T-helper 2 cell treated with Interferon-gamma antibody and Interleukin-4, amounts not matched to agents 100 ng/mL and 5 ng/mL, for 36 hours (primary cell): ENCODE data around the gene ZNF525. TPM values are rescaled to one million over a fixed set of nuclear protein-coding genes. Genes with fewer than 3 reads are reported as not detected.
"Not testable (repeated sequence)": the region's sequence is repeated elsewhere in the genome, so short reads cannot be mapped to it uniquely, and the experiment has no call there.

Experiments used
- intact Hi-C: fragments of 100-400 bp; cut with micrococcal nuclease; formaldehyde crosslinking; loops from one replicate; pipeline ENCODE4 v1.15.1; 2023
- total RNA-seq: library from RNA; stranded (reverse); gene quantifications from 2 replicates; pipeline ENCODE4 v1.2.3, GENCODE V29; 2022

ZNF525 gene
- 14.1 and 15.1 TPM in 2 replicates for total RNA-seq

- intact Hi-C loops, result loop anchor here (1.0 to 10.0 kb wide), 6 partner anchors 30 to 373 kb away; partner anchors contain the start of genes ZNF160, ZNF761, ZNF765 and ZNF845
Measured at GRCh38 chr19:53365134-53365898, at the start of gene ZNF525. TSS of gene ZNF525 (plus strand) at chr19:53365705. CDS start at chr19:53372282, 6,577 bp downstream.

GRCh38 chr19:53328967-53329366 is 36.5 kb upstream of the ZNF525 start:
- intact Hi-C loops, result no loop called here

GRCh38 chr19:53332484-53332883 is 33.0 kb upstream of the ZNF525 start:
- intact Hi-C loops, result loop anchor here (2.0 kb wide), 1 partner anchor 806 kb away; the partner anchor contains the start of gene ZNF808

DNA sequence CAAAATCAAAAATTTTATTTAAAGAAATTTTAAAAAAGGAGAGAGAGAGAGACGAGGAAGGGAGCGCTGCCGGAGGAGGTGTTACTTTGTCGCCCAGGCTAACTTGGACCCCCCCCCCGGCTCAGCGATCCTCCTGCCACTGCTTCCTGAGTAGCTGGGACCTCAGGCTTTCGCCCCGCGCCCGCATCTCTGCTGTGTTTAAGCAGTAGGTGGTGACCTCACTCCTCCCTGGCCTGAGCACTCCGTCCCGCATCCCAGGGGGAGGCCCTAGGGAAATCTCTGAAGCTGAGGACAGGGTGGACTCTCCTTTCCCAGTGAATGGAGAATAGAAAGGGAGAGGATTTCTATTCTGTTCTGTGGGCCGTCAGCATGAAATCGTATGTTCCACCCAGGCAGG is 32.4 kb upstream of the ZNF525 start:
- intact Hi-C loops, result loop anchor here (1.0 to 2.0 kb wide), 4 partner anchors 32 to 806 kb away; partner anchors contain the start of genes ZNF160, ZNF525 and ZNF808

GRCh38 chr19:53333463-53334449 is 31.7 kb upstream of the ZNF525 start, which contains the start of gene ZNF845:
TSS of gene ZNF845 (plus strand) at chr19:53333749. CDS start at chr19:53341308, 7,559 bp downstream.
- intact Hi-C loops, result loop anchor here (1.0 to 2.0 kb wide), 4 partner anchors 32 to 807 kb away; partner anchors contain the start of genes ZNF160, ZNF525 and ZNF808

DNA sequence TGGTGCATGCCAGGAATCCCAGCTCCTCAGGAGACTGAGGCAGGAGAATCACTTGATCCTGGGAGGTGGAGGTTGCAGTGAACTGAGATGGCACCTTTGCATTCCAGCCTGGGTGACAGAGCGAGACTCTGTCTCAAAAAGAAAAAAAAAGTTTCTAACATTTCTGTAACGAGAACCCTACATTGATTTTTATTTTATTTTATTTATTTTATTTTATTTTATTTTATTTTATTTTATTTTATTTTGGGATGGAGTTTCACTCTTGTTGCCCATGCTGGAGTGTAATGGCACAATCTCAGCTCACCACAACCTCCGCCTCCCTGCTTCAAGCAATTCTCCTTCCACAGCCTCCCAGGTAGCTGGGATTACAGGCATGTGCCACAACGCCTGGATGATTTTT is 21.1 kb upstream of the ZNF525 start:
- intact Hi-C loops, result not testable (repeated sequence)

- intact Hi-C loops, result no loop called here
Measured at GRCh38 chr19:53355739-53356138, 9.8 kb upstream of the ZNF525 start.

DNA sequence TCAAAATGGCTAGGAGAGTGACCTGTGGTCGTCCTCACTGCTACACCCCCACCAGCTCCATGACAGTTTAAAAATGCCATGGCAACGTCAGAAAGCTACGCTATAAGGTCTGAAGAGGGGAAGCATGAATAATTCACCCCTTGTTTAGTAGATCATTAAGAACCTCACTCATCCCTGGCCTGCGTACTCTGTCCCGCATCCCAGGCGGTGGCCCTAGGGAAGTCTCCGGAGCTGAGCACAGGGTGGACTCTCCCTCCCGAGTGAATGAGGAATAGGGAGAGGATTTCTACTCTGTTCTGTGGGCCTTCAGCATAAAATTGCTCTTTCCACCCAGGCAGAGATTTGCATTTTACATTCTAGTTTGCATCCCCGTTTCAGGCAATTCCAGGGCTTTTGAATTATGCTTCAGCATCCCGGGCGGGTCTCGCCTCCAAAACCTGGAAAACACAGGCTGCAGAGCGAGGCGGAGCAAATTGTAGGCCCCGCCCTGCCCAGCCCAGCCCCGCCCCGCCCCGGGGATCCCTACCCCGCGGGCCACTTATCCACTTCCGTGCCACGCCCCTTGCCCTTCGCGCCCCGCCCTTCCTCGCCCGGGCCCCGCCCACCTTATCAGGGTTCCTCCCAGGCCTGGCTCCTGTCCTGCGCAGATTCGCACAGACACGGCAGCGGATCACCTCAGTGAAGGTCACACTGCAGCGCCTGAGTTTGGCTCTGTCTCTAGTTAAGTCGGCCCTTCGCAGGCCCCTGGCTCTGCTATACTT is 7.5 kb upstream of the ZNF525 start:
- intact Hi-C loops, result no loop called here

DNA sequence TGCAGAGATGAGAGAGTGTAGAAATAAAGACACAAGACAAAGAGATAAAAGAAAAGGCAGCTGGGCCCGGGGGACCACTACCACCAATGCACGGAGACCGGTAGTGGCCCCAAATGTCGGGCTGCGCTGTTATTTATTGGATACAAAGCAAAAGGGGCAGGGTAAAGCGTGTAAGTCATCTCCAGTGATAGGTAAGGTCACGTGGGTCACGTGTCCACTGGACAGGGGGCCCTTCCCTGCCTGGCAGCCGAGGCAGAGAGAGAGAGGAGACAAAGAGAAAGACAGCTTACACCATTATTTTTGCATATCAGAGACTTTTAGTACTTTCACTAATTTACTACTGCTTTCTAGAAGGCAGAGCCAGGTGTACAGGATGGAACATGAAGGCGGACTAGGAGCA is 5.4 kb upstream of the ZNF525 start:
- intact Hi-C loops, result loop anchor here (10.0 kb wide), 1 partner anchor 255 kb away; the partner anchor contains the start of gene ZNF160

DNA sequence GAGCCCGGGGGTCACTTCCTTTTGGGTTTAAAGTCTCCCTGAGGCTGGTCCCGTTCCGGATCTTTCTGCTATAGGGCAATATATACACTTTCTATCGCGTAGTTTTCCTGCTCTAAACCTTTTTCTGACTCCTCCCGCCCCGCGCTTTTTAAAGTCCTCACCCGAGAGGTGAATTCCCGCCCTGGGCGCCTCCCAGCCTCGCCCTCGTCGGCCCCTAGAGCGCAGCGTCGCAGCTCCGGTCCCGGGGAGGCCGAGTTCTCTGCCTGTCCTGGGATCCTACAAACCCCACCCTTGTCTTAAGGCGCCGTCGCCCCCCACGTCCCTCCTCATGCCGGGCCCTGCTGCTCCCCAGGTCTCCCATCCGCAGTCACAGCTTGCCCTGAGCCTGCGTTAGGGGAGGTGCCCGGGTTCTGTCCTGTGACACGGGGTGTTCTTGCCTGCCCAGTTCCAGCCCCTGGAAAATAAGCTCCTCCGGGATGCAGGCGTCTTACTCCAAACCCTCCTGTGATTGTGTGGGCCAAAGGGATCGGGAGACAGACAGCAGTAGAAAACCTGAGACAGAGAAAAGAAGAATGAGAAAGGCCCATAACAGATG is 491 bp downstream of the ZNF525 start:
- intact Hi-C loops, result loop anchor here (1.0 to 10.0 kb wide), 6 partner anchors 29 to 374 kb away; partner anchors contain the start of genes ZNF160, ZNF761, ZNF765 and ZNF845

DNA sequence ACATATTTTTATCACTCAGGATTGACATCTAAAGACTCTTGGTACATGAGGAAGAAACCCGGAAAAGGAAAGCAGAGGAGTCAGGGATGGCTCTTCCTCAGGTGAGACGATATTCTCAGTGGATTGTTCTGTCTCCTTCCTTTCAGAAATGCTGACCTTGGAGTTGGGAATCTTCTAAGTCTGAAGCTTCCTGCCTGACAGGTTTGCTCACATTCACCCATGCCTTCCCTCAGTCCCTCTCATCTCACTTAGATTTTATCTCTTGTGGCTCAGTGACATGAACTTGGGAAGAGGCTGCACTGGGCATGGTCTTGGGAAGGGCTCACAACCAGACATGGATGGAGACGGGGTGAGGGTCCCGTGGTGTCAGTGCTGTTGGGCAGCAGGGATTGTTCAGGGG is 6.7 kb downstream of the ZNF525 start:
- intact Hi-C loops, result no loop called here

DNA sequence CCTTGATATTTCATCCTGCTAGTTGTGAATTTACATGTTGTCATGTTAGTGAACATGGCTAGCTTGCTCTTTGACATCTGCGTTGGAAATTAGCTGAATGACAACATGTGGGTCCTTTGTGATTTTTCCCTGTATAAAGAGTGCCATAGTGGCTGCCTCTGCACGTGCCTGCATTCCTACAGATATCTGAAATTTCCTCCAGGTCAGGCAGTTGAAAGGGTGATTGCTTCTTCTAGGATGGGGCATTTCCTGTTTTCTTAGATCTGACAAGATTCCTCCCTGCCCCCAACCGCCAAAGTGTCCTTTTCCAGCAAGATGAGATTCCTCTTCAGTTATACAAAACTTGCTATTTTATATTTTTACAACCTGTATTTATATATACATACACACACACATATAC is 8.8 kb downstream of the ZNF525 start:
- intact Hi-C loops, result no loop called here

DNA sequence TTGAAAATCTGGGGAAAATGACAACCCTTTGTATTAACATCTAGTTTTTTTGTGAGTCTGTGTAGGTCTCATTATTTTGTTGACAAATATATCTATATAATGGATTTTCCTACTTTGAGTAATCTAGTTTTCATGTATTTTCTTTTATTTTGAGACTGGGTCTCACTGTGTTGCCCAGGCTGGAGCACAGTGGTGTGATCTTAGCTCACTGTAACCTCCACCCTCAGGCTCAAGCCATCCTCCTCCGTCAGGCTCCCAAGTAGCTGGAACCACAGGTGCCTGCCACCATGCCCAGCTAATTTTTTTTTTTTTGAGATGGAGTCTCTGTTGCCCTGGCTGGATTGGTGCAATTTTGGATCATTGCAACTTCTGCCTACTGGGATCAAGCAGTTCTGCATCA is 9.2 kb downstream of the ZNF525 start:
- intact Hi-C loops, result no loop called here

DNA sequence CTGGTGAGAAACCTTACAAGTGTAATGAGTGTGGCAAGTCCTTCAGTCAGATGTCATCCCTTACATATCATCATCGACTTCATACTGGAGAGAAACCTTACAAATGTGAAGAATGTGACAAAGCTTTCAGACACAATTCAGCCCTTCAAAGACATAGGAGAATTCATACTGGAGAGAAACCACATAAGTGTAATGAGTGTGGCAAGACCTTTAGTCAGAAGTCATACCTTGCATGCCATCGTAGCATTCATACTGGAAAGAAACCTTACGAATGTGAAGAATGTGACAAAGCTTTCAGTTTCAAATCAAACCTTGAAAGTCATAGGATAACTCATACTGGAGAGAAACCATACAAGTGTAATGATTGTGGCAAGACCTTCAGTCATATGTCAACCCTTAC is 15.9 kb downstream of the ZNF525 start:
- intact Hi-C loops, result no loop called here

DNA sequence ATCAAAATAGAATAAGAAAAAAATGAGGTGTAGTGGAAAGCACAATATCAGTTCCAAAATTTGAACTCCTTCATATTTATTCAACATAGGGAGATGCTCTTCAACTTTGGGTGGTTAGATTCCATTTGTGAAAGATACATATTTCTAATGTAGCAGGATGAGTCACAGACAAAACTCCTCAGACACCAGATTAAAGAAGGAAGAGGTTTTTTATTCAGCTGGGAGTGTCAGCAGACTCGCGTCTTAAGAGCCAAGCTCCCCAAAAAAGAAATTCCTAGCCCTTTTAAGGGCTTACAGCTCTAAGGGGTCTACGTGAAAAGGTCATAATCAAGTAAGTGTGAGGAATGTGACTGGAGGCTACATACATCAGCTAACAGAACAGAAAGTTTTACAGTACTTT is 22.7 kb downstream of the ZNF525 start:
- intact Hi-C loops, result no loop called here

DNA sequence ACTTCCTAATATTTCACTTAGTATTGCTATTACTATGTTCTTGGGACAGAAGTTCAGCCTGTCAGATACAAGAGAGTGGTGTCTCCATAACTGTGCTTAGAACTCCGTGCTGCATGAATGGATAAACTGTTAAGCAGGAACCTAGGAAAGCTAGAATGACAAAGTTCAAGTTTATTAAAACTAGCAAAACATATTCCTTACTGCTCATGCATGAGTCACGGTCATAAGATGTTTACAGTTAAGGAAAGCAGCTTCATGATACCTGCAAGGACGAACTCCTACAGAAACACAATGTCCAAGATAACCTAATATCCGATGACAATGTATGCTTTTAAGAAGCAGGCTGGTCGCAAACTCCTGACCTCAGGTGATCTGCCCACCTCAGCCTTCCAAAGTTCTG is 23.4 kb downstream of the ZNF525 start:
- intact Hi-C loops, result no loop called here

DNA sequence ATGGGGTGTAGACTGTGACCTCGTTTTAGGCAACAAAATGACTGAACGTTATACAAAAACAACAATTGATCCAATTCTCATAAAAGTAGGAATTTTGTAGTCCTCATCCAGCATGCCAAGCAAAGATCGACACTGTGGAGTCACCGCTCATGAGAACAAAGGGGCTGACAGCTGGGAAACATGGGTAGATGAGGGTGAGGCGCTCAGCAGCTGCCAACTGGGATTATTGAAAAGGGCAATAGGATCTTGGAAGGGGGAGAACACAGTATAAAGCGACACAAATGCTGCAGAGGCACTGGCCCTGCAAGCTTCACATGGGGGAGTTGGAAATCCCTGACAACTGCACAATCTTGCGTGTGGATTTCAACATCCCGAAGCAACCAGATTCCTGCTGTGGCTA is 24.1 kb downstream of the ZNF525 start:
- intact Hi-C loops, result no loop called here

DNA sequence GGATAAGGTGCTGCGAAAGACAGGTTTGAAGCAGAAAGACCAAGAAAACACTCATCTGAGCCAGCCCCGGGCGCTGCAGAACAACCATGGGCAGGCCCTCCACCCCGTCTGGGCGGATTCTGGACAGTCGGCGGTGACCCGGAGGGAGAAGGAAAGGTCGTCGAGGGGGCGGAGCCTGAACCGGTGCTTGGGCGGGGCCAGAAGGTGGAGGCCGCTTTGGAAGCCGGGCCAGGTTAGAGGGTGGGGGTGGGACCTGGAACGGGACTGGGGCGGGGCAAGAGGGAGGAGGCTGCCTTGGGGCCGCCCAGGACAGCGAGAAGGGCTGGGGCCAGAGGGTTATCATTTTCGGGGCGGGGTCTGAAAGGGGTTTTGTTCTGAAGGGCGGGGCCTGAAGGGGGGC is 24.5 kb downstream of the ZNF525 start:
- intact Hi-C loops, result loop anchor here (10.0 kb wide), 1 partner anchor 195 kb away; the partner anchor contains the start of gene ZNF665

- intact Hi-C loops, result loop anchor here (2.0 to 10.0 kb wide), 2 partner anchors 36 to 200 kb away; partner anchors contain the start of genes ZNF665 and ZNF761
Measured at GRCh38 chr19:53394522-53394973, 29.0 kb downstream of the ZNF525 start.
